Ascending aorta (tissue), 2 donors: ENCODE measurements around the gene PXDN. TPM values are rescaled to one million over a fixed set of nuclear protein-coding genes. Genes with fewer than 3 reads are reported as not detected.

Source experiments
- DNase-seq, 2 donors: peaks; one replicate each; pipeline ENCODE4 v3.0.0-alpha.2; 2019; ENCODE audit warnings: low spot score in 2 of 2
- H3K27ac ChIP-seq, 2 donors: fragments of 200-600 bp; sonication (generic); one replicate each; pipeline ENCODE4 v1.5.1; 2016 to 2017; ENCODE audit warnings: mild to moderate bottlenecking in 1 of 2
- H3K27me3 ChIP-seq: fragments of 200-600 bp; sonication (generic); one replicate; pipeline ENCODE4 v1.5.1; 2017
- H3K36me3 ChIP-seq, 2 donors: fragments of 200-600 bp; sonication (generic); one replicate each; pipeline ENCODE4 v1.5.1; 2016
- H3K4me1 ChIP-seq, 2 donors: fragments of 200-600 bp; sonication (generic); one replicate each; pipeline ENCODE4 v1.5.1; 2016 to 2017; ENCODE audit warnings: mild to moderate bottlenecking in 1 of 2
- H3K4me3 ChIP-seq, 2 donors: fragments of 200-600 bp; sonication (generic); one replicate each; pipeline ENCODE4 v1.5.1; 2016 to 2017; ENCODE audit warnings: mild to moderate bottlenecking in 1 of 2
- H3K9me3 ChIP-seq, 2 donors: fragments of 200-600 bp; sonication (generic); one replicate each; pipeline ENCODE4 v1.5.1; 2016
- CTCF ChIP-seq, 3 experiments: fragments of 200-600 bp in 2 of 3; fragments of 450-650 bp in 1 of 3; sonication (generic) in 2 of 3; IDR thresholded peaks; one replicate each; pipeline ENCODE4 v1.5.1; 2016 to 2019; ENCODE audit warnings: antibody characterized with exemption in 3 of 3, mild to moderate bottlenecking in 1 of 3, moderate library complexity in 1 of 3
- intact Hi-C: fragments of 100-400 bp; cut with DNase I; formaldehyde crosslinking; loops from one replicate; pipeline ENCODE4 v1.15.1; 2023
- total RNA-seq: library from RNA; depleted of rRNA; stranded (reverse); fragments of >200 nt; gene quantifications from one replicate; pipeline ENCODE4 v1.1.0, GENCODE V29; 2016

PXDN gene
- total RNA-seq, 1 donor from 2014 or later: 188 TPM

- Histone ChIP-seq H3K36me3 (no peaks in the 10 kb centered on the region), H3K4me1 (peaks cover 4 to 30% of the 10 kb centered on the region in 2 donors), H3K27ac (peak overlapping the region; percentile 99 to 100), H3K27me3 (no peaks in the 10 kb centered on the region), H3K4me3 (peak overlapping the region; percentile 80 to 92), H3K9me3 (no peaks in the 10 kb centered on the region)
- peak; percentile 67 to 95 for DNase-seq
- intact Hi-C loops: loop anchor here (1.0 to 5.0 kb wide), 3 partner anchors 13 to 90 kb away; no protein-coding TSS in a partner anchor
- TF ChIP-seq CTCF (IDR thresholded peaks at IDR 0.05): peak; percentile 42 to 73 (median 54)
Observed at GRCh38 chr2:1742681-1743395, 1.5 kb downstream of the PXDN start.

GRCh38 chr2:1742301-1742680, 2.0 kb downstream of the PXDN start:
- Histone ChIP-seq H3K4me3 (peak overlapping the region; percentile 80 to 92), H3K27me3 (no peaks in the 10 kb centered on the region), H3K27ac (peak overlapping the region; percentile 99 to 100), H3K4me1 (peaks cover 4 to 34% of the 10 kb centered on the region in 2 donors), H3K36me3 (no peaks in the 10 kb centered on the region), H3K9me3 (no peaks in the 10 kb centered on the region)
- peak in 1 of 2 donors; percentile 62 for DNase-seq
- intact Hi-C loops: loop anchor here (2.0 to 5.0 kb wide), 2 partner anchors 35 to 89 kb away; no protein-coding TSS in a partner anchor
- no peak for TF ChIP-seq CTCF (IDR thresholded peaks at IDR 0.05)

DNA sequence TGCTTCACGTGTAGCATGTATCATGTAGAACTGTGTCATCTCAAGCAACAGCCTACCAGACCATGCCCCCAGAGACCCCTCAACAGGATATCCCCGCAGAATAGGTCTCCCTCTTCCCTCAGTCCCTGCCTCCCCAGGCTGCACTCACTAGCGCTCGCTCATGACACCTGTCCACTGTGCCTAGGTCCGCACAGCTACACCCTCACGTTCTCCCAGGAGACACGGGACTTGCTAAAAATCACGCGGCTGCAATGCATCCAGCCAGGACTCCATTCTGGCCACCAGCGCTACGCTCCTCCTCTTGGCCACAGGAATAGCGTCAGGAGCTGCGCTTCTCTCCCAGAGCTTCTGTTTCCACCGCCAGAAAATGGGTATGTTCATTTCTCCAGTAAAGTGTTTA, 2.5 kb downstream of the PXDN start:
- Histone ChIP-seq H3K9me3 (no peaks in the 10 kb centered on the region), H3K4me1 (peaks cover 4 to 35% of the 10 kb centered on the region in 2 donors), H3K36me3 (no peaks in the 10 kb centered on the region), H3K27ac (peak overlapping the region; percentile 99 to 100), H3K27me3 (no peaks in the 10 kb centered on the region), H3K4me3 (peak overlapping the region; percentile 80 to 92)
- no peak for TF ChIP-seq CTCF (IDR thresholded peaks at IDR 0.05)
- intact Hi-C loops: loop anchor here (2.0 to 5.0 kb wide), 2 partner anchors 35 to 89 kb away; no protein-coding TSS in a partner anchor
- peak in 1 of 2 donors; percentile 61 for DNase-seq

DNA sequence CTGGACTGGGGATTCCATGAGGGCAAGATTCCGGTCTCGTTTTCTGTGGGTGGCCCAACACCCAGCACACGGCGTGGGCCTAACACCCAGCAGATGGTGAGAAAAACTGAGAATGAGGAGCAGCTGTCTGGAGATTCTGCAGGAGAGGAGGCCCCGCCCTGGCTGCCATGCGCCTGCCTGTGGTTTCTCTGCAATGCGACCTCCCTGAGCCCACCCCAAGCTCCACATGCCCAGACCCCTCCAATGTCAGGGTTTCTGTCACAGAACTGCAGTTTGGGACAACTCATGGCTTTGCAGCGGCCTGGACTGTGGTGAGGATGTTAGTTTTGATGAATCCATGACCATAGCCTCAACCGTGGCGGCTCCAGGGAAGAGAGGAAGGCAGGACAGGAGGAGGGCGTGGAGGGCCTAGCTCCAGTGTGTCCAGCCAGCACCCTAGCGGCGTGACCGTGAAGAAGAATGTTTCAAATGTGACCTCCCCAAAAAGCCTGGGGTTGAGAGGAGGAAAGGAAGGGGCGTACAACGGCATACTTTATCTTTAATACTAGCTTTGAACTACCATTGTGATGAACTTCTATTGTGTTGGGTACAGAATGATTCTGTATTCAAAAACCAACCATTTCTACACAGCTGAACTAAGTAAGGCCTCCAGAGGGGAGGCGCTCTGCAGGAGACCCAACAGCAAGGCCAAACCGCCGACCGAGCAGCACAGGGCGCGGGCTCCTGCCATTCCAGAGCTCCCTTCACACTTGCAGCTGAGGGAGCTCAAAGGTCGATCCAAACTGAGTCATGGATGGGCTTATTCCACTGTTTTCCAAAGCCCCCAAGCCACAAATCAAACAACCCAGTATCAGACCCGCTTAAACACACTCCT, 3.4 kb downstream of the PXDN start:
- Histone ChIP-seq H3K27me3 (no peaks in the 10 kb centered on the region), H3K9me3 (no peaks in the 10 kb centered on the region), H3K36me3 (no peaks in the 10 kb centered on the region), H3K4me3 (no peak overlapping the region), H3K4me1 (peaks cover 4 to 40% of the 10 kb centered on the region in 2 donors), H3K27ac (peak overlapping the region; percentile 99 to 100)
- TF ChIP-seq CTCF (IDR thresholded peaks at IDR 0.05): no peak
- intact Hi-C loops: loop anchor here (5.0 kb wide), 1 partner anchor 34 kb away; no protein-coding TSS in a partner anchor
- peak in 1 of 2 donors; percentile 51 for DNase-seq

- Histone ChIP-seq H3K36me3 (no peaks in the 10 kb centered on the region), H3K4me1 (peaks cover 4 to 38% of the 10 kb centered on the region in 2 donors), H3K9me3 (peaks cover 0 to 6% of the 10 kb centered on the region in 2 donors), H3K27ac (peak overlapping the region; percentile 71 to 99), H3K4me3 (no peak overlapping the region), H3K27me3 (no peaks in the 10 kb centered on the region)
- intact Hi-C loops: loop anchor here (5.0 kb wide), 1 partner anchor 33 kb away; no protein-coding TSS in a partner anchor
- TF ChIP-seq CTCF (IDR thresholded peaks at IDR 0.05): no peak
- DNase-seq: peak in 1 of 2 donors; percentile 62
Observed at GRCh38 chr2:1739961-1740715, 4.2 kb downstream of the PXDN start.
